OCI-LY3 (cell line): ENCODE results near the gene DDIAS.

Source experiments
- H2AFZ ChIP-seq: fragments of 200-600, 300-600 bp; shearing (Covaris generic); 2 replicates; pipeline ENCODE4 v1.6.0; 2014; ENCODE audit warnings: antibody characterized with exemption, low read depth, low read length
- H3K27ac ChIP-seq: fragments of 200-600, 300-600 bp; sonication (generic); 2 replicates; pipeline ENCODE4 v1.5.1; 2014; ENCODE audit warnings: mild to moderate bottlenecking, low read length, moderate library complexity, mixed read lengths
- H3K27me3 ChIP-seq: fragments of 200-600, 300-600 bp; sonication (generic); 2 replicates; pipeline ENCODE4 v1.6.1; 2014; ENCODE audit warnings: low read depth, low read length, mixed read lengths
- H3K36me3 ChIP-seq: fragments of 200-600, 300-600 bp; sonication (generic); replicated peaks from 2 replicates; pipeline ENCODE3; 2014; ENCODE audit warnings: low read depth, low read length, mixed read lengths
- H3K4me1 ChIP-seq: fragments of 300-600, 200-600 bp; sonication (generic); 2 replicates; pipeline ENCODE4 v1.6.1; 2014; ENCODE audit warnings: low read length, mixed read lengths
- H3K4me2 ChIP-seq: fragments of 200-600, 300-600 bp; sonication (generic); 2 replicates; pipeline ENCODE4 v1.6.1; 2014; ENCODE audit warnings: low read length, mixed read lengths
- H3K4me3 ChIP-seq: fragments of 300-600, 200-600 bp; sonication (generic); 2 replicates; pipeline ENCODE4 v1.5.1; 2014; ENCODE audit warnings: antibody characterized with exemption, mild to moderate bottlenecking, low read length, moderate library complexity
- H3K79me2 ChIP-seq: fragments of 300-600, 200-600 bp; shearing (Covaris generic); 2 replicates; pipeline ENCODE4 v1.6.1; 2014; ENCODE audit warnings: mild to moderate bottlenecking, low read length, mixed read lengths
- H3K9ac ChIP-seq: fragments of 300-600, 200-600 bp; shearing (Covaris generic); 2 replicates; pipeline ENCODE4 v1.6.0; 2014; ENCODE audit warnings: mild to moderate bottlenecking, low read length, moderate library complexity
- H3K9me3 ChIP-seq: fragments of 200-600, 300-600 bp; shearing (Covaris generic); 2 replicates; pipeline ENCODE4 v1.6.1; 2014; ENCODE audit warnings: low read length, mixed read lengths; ENCODE audit not compliant: insufficient read depth
- H4K20me1 ChIP-seq: fragments of 200-600, 300-600 bp; sonication (generic); 2 replicates; pipeline ENCODE4 v1.6.1; 2016; ENCODE audit warnings: low read length, mixed read lengths; ENCODE audit not compliant: insufficient read depth
- EZH2phosphoT487 ChIP-seq: fragments of 200-600 bp; shearing (Covaris generic); IDR thresholded peaks from 2 replicates; pipeline ENCODE4 v1.6.1; 2018; ENCODE audit warnings: antibody characterized with exemption, mixed run types, low read depth
- TF ChIP-seq, protein P1 (sequence below): fragments of 200-600, 300-600 bp; sonication (generic); IDR thresholded peaks from 2 replicates; pipeline ENCODE4 v1.5.1; 2014; ENCODE audit warnings: antibody characterized with exemption, low read length, low read depth

Gene DDIAS

DNA sequence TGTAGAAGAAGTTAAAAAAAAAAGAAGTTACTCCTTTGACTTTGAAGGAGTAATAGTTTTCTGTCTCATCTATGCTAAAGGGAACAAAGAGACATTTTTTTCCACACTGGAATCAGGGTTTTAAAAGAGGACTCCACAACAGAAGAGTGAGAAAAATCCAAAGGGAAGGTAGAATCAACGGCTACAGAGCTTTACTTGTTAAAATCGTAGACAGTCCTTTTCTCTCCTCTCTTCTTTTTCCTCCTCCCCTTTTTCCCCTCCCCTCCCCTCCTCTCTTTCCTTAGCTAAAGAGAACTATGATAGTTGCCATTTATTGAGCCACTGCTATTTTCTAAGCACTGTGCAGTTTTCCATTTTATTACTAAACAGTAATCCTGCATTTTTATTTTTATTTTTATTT, 29.2 kb downstream of the DDIAS start:
- Histone ChIP-seq H3K4me1 (peaks cover 27% of the 10 kb centered on the region), H3K9me3 (no peaks in the 10 kb centered on the region), H3K79me2 (peaks cover 25% of the 10 kb centered on the region), H3K4me2 (peak overlapping the region; percentile 21; the same call in 1 of the 2 replicates), H2AFZ (no peak overlapping the region), H3K27me3 (no peaks in the 10 kb centered on the region), H3K9ac (peak overlapping the region; percentile 13; the same call in 1 of the 2 replicates), H3K27ac (peak overlapping the region; percentile 22; the same call in 1 of the 2 replicates), H4K20me1 (no peaks in the 10 kb centered on the region), H3K36me3 (peaks cover 39% of the 10 kb centered on the region), H3K4me3 (no peak overlapping the region)
- TF ChIP-seq EZH2phosphoT487 = no peak
- TF ChIP-seq, protein P1, sequence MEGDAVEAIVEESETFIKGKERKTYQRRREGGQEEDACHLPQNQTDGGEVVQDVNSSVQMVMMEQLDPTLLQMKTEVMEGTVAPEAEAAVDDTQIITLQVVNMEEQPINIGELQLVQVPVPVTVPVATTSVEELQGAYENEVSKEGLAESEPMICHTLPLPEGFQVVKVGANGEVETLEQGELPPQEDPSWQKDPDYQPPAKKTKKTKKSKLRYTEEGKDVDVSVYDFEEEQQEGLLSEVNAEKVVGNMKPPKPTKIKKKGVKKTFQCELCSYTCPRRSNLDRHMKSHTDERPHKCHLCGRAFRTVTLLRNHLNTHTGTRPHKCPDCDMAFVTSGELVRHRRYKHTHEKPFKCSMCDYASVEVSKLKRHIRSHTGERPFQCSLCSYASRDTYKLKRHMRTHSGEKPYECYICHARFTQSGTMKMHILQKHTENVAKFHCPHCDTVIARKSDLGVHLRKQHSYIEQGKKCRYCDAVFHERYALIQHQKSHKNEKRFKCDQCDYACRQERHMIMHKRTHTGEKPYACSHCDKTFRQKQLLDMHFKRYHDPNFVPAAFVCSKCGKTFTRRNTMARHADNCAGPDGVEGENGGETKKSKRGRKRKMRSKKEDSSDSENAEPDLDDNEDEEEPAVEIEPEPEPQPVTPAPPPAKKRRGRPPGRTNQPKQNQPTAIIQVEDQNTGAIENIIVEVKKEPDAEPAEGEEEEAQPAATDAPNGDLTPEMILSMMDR = no peak

DNA sequence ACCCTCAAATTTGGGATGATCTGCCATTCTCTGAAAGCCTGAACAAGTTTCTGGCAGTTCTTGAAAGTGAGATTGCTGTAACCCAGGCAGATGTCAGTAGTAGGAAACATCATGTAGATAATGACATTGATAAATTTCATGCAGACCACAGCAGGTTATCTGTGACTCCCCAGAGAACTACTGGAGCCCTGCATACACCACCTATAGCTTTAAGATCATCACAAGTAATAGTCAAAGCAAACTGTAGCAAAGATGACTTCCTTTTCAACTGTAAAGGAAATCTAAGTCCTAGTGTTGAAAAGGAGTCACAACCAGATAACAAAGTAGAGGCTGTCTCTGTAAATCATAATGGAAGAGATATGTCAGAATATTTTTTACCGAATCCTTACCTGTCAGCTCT, 31.0 kb downstream of the DDIAS start:
- TF ChIP-seq EZH2phosphoT487 = no peak
- TF ChIP-seq, protein P1 = no peak
- H3K9ac ChIP-seq = no peak overlapping the region
- no peaks in the 10 kb centered on the region for H4K20me1 ChIP-seq
- H3K4me3 ChIP-seq = no peak overlapping the region
- H3K9me3 ChIP-seq = no peaks in the 10 kb centered on the region
- H3K4me2 ChIP-seq = no peak overlapping the region
- no peak overlapping the region for H2AFZ ChIP-seq
- peaks cover 45% of the 10 kb centered on the region for H3K36me3 ChIP-seq
- H3K27me3 ChIP-seq = no peaks in the 10 kb centered on the region
- H3K27ac ChIP-seq = no peak overlapping the region
- peaks cover 23% of the 10 kb centered on the region for H3K79me2 ChIP-seq
- peaks cover 21% of the 10 kb centered on the region for H3K4me1 ChIP-seq

DNA sequence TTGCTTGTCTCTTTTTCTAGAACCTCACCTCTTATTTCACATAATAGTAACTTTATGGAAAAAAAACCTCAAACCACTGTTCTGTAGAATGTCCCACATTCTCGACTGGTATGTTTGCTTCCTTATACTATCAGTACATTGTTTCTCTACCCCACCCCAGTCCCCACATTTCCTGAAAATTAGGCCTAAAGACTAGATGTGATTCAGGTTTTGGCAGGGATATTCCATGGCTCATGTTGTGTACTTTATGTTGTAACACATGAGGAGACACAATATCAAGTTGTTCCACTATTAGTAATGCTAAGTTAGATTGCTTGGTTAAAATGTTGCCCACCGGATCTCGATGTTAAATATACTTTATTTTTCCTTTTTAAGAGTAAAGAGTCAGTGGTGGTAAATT, 34.7 kb downstream of the DDIAS start:
- Histone ChIP-seq H3K79me2 (peaks cover 35% of the 10 kb centered on the region), H3K36me3 (peaks cover 55% of the 10 kb centered on the region), H4K20me1 (no peaks in the 10 kb centered on the region), H3K27ac (no peak overlapping the region), H3K9ac (no peak overlapping the region), H3K9me3 (no peaks in the 10 kb centered on the region), H2AFZ (no peak overlapping the region), H3K27me3 (no peaks in the 10 kb centered on the region), H3K4me2 (no peak overlapping the region), H3K4me1 (no peaks in the 10 kb centered on the region), H3K4me3 (no peak overlapping the region)
- TF ChIP-seq, protein P1 = no peak
- TF ChIP-seq EZH2phosphoT487 = no peak

DNA sequence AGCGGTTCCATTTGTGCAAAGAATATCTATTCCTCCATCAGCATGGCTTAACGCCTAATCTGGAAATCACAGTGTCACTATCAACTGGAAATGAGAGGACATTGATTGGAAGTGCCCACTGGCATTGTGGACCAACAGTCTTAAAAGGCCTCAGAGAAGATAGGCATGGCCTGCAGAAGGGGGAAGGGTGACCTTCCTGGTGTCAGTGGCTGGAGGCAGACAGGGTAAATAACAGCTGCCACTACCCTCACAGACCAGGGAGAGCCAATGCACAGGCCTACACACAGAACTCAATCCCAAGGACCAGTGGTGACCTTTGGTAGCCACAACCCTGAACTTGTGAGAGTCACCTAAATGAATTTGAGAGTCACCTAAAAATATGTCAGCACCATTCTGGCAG, 36.0 kb downstream of the DDIAS start:
- Histone ChIP-seq H3K9me3 (no peaks in the 10 kb centered on the region), H2AFZ (no peak overlapping the region), H3K4me1 (no peaks in the 10 kb centered on the region), H3K27me3 (no peaks in the 10 kb centered on the region), H4K20me1 (no peaks in the 10 kb centered on the region), H3K79me2 (peaks cover 28% of the 10 kb centered on the region), H3K9ac (no peak overlapping the region), H3K4me3 (no peak overlapping the region), H3K27ac (no peak overlapping the region), H3K4me2 (no peak overlapping the region), H3K36me3 (peaks cover 55% of the 10 kb centered on the region)
- TF ChIP-seq, protein P1 = no peak
